ENCODE data around the gene CCR3.

DNA sequence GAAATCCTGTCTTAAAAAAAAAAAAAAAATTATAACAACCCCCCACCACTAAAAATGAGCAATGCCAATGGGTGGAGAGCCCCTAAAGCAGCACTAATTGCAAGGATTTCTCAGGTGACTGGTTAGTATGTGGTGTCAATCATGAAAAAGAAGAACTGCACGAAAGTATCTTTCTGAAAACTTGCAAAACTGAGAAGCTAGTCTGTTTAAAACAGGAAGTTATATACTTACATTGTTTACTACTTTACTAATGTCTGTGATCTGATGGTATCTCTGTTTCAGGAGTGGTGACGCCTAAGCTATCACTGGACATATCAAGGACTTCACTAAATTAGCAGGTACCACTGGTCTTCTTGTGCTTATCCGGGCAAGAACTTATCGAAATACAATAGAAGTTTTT, at the start of gene CCR3:
- TF ChIP-seq, protein P1, sequence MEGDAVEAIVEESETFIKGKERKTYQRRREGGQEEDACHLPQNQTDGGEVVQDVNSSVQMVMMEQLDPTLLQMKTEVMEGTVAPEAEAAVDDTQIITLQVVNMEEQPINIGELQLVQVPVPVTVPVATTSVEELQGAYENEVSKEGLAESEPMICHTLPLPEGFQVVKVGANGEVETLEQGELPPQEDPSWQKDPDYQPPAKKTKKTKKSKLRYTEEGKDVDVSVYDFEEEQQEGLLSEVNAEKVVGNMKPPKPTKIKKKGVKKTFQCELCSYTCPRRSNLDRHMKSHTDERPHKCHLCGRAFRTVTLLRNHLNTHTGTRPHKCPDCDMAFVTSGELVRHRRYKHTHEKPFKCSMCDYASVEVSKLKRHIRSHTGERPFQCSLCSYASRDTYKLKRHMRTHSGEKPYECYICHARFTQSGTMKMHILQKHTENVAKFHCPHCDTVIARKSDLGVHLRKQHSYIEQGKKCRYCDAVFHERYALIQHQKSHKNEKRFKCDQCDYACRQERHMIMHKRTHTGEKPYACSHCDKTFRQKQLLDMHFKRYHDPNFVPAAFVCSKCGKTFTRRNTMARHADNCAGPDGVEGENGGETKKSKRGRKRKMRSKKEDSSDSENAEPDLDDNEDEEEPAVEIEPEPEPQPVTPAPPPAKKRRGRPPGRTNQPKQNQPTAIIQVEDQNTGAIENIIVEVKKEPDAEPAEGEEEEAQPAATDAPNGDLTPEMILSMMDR (conservative IDR thresholded peaks at IDR 0.05; ENCODE audit: low read depth, low read length): no peak
- TF ChIP-seq EZH2 (IDR thresholded peaks at IDR 0.05; ENCODE audit: low read length, unreplicated experiment): no peak
- TF ChIP-seq EZH2phosphoT487 (IDR thresholded peaks at IDR 0.05; ENCODE audit: borderline replicate concordance, low read length): no peak
